CD4-positive, alpha-beta T cell treated with Interleukin-10 for 1 hour (primary cell): ENCODE measurements around the gene SHANK2.

ENCODE experiments used
- DNase-seq: peaks from one replicate; pipeline ENCODE4 v3.0.0-alpha.2; 2020

Gene SHANK2

DNA sequence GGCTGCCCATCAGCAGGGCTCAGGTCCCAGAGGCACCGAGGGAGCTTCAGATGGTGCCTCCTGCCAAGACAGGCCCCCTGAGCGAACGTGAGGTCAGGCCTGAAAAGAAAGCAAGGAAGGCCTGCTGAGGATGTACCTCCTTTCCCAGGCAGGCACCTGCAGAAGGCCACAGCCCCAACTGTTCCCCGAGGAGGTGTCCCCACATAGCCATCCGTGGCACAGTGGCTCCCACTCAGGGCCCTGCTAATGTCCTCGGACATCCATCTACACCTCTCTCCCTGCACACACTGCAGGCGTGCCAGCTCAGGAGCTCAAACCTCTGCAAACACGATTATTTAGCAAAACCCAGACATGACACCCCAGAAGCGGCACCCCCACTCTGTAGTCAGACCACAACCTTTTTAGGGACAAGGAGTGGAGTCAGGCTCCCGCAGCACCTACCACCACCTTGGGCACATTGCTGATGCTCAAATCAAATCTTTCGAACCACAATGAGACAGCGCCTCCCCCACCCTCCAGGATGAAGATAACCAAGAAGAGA is 36.9 kb downstream of the SHANK2 start:
- DNase-seq, result no peak

GRCh38 chr11:71214553-71215424 is 37.6 kb downstream of the SHANK2 start:
- DNase-seq, result no peak

DNA sequence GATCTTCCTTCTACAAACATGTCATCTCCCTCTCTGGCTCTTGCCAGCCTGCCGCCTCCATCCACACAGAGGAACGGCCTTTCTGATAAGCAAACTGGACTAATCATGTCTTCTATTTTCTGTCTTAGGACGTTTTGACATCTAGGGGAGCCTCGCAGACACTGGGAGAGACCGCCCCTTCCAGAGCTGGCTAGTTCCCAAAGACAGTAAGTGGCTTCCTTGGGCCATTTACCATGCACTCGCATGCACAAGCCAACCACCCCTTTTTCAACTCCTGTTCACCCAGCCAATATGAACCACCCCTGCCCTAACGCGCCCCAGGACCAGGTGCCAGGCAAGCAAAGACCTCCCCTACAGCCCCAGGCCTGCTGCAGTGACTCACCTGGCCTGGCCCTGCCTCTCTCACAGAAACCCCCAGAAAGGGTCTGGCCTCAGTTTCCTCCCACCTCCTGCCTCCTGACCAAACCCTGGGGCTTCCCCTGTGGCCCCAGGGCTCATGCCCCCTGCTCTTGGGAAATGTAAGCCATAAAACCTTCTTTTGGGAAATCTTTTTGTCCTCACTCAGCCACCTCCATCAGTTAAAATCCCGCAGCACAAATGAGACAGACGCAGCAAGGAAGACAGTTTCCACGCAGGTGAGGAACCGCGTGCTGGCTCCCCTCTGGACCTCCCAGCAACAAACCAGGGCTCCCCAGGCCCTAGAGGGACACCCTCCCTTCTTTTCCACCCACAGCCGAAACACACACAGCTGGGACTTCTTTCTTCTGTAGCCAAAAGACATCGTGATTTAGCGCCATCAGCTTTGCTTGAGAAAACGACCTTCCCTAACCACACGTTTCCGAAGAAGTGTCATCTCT is 38.5 kb downstream of the SHANK2 start:
- DNase-seq, result no peak

GRCh38 chr11:71212871-71213559 is 39.4 kb downstream of the SHANK2 start:
- no peak for DNase-seq

GRCh38 chr11:71211631-71212030 is 40.7 kb downstream of the SHANK2 start:
- DNase-seq, result no peak

GRCh38 chr11:71210861-71211260 is 41.5 kb downstream of the SHANK2 start:
- no peak for DNase-seq

DNA sequence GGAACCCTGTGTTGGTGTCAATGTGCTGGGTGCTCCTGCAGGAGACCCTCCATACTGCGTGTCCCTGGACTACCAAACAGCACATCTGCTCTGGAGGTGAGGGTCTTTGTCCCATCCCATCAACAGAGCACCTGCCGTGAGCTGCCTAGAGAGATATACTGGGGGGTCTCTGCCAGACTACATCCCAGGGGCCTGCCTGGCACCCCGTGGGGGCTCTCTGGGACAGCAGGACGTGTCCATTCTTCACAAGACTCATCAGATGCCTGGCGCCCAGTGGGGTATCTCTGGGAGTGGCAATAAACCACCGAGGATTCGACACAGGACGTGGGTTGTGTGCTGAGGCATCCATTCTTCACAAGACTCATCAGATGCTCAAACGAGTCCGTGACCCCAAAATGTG is 42.7 kb downstream of the SHANK2 start:
- no peak for DNase-seq

DNA sequence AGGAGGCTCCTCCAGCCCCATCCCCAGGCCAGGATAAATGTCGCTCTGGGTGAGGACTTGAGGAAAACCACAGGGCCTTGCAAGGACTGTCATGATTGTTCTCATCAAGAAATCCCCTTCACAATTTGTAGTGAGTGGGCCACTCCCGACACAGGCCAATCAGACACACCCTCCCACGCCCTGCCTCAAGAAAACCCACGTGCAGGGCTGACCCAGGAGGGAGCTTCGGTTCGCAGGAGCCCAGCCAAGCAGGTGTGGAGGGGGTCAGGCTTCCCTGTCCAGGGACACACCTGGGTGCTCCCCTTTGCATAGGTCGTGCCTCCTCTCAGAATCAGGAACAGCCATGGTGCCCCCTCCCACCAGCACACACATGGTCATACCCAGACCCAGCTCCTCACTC is 43.2 kb downstream of the SHANK2 start:
- DNase-seq, result no peak

DNA sequence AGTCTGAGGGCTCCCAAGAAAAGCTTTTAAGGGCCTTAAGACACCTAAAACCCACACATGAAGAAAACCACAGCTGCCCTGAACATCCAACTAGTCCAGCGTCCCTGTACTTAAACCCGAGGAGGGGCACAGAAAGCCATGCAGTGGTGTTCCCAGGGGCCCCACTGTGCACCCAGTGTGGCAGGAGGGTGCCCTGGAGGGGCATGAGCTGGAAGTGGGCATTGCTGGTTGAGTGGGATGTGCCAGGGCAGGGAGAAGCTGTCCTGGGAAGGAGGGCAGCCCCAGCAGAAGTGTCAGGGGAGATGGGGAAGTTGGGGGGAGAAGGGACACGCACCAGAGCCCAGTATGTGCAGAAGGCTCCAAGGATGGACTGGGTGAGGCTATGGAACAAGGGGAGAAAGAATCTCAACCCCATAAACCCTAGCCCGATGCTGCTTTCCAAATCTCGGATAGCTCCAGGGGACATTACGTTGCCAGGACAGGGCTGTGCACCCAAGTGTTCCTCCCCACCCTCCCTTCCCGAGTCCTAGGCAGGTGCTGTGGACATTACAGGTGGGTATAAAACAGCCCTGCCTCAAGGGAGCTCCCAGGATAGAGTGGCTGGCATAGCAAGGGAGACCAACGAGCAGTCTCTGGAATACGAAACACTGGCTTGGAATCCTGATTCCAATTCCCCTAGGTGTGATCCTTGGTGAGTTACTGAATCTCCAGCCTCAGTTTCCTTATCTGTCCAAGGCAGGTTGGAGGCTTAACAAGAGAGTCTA is 44.2 kb downstream of the SHANK2 start:
- DNase-seq, result no peak

DNA sequence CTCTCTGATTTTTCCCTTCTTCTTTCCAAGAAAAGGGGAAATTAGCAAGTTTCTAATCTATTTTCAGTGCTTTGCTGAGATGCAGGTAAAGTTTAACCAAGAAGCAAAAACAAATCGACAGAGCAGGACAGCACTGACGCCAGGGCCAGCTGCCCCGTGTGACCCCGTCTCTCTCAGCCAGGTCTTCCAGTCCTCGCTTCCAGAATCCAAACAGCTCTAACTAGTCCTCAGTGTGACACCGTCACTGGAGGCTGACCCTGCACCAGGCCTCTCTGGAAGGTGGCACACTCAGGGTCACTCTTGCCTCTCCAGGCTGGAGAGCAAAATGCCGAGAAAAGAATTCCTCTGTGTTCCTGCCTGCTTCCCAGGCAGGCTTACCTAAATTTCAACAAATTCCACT is 44.8 kb downstream of the SHANK2 start:
- DNase-seq, result no peak

- DNase-seq, result no peak
Measured at GRCh38 chr11:71206186-71206585, 46.2 kb downstream of the SHANK2 start.

DNA sequence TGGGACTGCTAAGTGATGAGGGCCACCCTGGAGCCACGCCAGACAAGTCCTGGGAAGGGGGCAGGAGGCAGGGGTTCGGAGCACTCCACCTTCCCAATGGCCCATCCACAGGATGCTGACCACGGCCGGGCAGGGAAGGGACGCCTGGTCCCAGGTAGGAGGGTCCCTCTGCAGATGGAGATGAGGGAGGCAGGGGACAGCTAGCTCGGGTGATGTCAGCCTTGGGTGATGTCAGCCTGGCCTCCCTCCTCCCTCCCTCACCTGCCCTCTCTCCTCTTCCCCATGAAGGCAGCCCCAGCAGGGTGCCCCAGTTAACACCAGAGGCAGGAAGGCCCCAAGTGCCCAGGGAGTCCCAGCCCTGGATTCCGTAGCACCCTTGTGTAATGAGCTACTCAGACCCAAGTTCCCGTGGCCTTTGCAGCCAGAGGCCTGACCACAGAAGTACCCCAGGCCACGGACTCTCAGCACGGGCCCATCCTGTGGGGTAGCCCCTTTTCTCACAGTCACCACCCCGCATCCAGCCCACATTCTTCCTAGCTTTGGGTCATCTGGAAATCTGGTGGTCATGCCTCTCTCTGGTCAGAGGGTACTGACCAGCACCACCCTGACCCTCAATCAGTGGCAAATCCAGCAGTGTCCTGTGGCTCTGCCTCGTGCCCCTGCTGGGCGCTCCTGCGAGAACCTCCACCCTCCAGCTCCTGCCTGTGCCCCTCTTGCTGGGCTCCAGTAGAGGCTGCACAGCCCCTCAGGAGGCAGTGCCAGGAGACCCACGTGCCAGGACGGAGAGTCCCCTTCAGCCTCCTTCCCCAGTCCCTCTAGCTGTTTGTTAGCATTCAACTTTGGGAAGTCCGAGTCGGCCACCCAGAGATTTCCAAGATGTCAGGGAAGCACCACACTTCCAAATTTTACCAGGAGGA is 47.4 kb downstream of the SHANK2 start:
- no peak for DNase-seq

GRCh38 chr11:71204294-71204693 is 48.1 kb downstream of the SHANK2 start:
- no peak for DNase-seq

- DNase-seq, result no peak
Measured at GRCh38 chr11:71203681-71204080, 48.7 kb downstream of the SHANK2 start.

DNA sequence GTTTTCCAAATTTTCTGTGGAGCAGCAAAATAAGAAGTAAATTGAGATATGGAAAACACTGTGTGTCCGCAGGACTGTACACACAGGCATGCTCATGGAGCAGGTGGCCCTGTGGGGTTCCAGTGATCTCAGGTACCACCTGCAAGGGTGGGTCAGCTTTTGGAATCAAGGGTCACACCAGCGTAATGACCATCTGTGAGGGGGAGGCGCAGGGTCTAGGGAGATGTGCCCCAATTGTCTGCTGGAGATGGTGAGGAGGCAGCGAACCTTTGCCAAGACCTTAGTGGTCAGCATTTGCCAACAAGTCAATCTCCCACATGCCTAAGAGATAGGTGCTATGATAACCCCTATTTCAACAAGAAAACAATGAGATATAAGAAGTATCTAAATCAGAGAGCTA is 49.4 kb downstream of the SHANK2 start:
- DNase-seq, result no peak

DNA sequence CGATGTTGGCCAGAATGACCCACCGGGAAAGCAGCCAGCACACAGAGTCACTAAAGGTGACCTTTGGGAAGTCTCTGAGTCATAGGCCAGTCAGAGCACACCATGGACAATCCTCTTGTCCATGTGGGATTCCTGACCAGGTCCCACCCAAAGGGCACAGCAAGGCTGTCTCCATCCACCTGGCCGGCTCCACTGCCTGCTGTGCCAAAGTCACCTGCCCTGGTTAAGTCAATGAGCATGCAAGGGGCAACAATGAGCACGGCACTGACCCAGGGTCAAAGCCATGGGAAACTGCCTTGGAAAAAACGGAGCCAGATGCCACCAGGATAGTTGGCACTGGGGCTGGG is 49.8 kb downstream of the SHANK2 start:
- DNase-seq, result no peak
